Measurements from ENCODE around the gene MYZAP. TPM values are rescaled to one million over a fixed set of nuclear protein-coding genes. Genes with fewer than 3 reads are reported as not detected.

Gene MYZAP
- total RNA-seq, 1 donor from 2014 or later: not detected

DNA sequence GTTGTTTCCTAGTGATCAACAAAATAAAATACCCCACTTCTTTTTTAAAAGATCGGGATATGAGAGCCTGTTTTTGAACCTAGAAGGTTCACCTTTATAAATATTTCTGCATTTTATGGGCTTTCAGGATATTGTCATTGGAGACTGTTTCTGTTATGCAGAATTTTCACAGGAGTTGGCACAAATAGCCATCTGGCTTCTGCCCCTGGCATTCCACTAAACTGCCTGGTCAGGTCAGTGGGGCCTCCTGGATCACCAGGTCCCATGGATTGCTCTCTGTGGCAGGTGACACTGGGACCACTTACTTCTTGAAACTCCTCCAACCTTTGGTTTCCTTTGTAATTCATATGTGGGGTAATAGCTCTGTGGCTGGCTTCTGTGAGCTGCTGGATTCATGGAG, 89.3 kb downstream of the MYZAP start:
- no peaks in the 10 kb centered on the region for H3F3A ChIP-seq (ENCODE audit: low read depth)
- DNase-seq (ENCODE audit: low spot score): no peak
- no peaks in the 10 kb centered on the region for H3K9me3 Mint-ChIP-seq

GRCh38 chr15:57683481-57683880, 91.8 kb downstream of the MYZAP start:
- Mint-ChIP-seq H3K4me3 (no peak overlapping the region), H3K4me1 (peaks cover 4% of the 10 kb centered on the region), H3K9me3 (no peaks in the 10 kb centered on the region), H3K27ac (no peak overlapping the region), H3K27me3 (ENCODE audit: insufficient read depth, low read depth) (peaks cover 3% of the 10 kb centered on the region), H3K36me3 (no peaks in the 10 kb centered on the region)
- no peaks in the 10 kb centered on the region for H3K4me1 ChIP-seq
- no peak overlapping the region for H3K27ac ChIP-seq
- no peaks in the 10 kb centered on the region for H3K9me3 ChIP-seq (ENCODE audit: low read depth)
- no peaks in the 10 kb centered on the region for H3F3A ChIP-seq (ENCODE audit: low read depth)
- H2AFZ ChIP-seq (replicated peaks): no peak overlapping the region
- H3K9ac ChIP-seq: no peak overlapping the region
- no peak overlapping the region for H3K4me2 ChIP-seq
- H3K4me3 ChIP-seq: no peak overlapping the region
- H4K20me1 ChIP-seq (ENCODE audit: low read depth): no peaks in the 10 kb centered on the region
- H3K79me2 ChIP-seq (ENCODE audit: low read depth): no peaks in the 10 kb centered on the region
- no peak for DNase-seq (ENCODE audit: low spot score)
- H3K36me3 ChIP-seq: no peaks in the 10 kb centered on the region
- TF ChIP-seq EZH2 (IDR thresholded peaks at IDR 0.05): no peak
- TF ChIP-seq EZH2phosphoT487 (IDR thresholded peaks at IDR 0.05): no peak
- TF ChIP-seq, protein P1, sequence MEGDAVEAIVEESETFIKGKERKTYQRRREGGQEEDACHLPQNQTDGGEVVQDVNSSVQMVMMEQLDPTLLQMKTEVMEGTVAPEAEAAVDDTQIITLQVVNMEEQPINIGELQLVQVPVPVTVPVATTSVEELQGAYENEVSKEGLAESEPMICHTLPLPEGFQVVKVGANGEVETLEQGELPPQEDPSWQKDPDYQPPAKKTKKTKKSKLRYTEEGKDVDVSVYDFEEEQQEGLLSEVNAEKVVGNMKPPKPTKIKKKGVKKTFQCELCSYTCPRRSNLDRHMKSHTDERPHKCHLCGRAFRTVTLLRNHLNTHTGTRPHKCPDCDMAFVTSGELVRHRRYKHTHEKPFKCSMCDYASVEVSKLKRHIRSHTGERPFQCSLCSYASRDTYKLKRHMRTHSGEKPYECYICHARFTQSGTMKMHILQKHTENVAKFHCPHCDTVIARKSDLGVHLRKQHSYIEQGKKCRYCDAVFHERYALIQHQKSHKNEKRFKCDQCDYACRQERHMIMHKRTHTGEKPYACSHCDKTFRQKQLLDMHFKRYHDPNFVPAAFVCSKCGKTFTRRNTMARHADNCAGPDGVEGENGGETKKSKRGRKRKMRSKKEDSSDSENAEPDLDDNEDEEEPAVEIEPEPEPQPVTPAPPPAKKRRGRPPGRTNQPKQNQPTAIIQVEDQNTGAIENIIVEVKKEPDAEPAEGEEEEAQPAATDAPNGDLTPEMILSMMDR (IDR thresholded peaks at IDR 0.05): no peak
- H3K27me3 ChIP-seq: no peaks in the 10 kb centered on the region

More for the DNA sequence above, 89.3 kb downstream of the MYZAP start:
- Histone ChIP-seq H3K4me3 (no peak overlapping the region), H3K79me2 (ENCODE audit: low read depth) (no peaks in the 10 kb centered on the region), H4K20me1 (ENCODE audit: low read depth) (no peaks in the 10 kb centered on the region), H3K27ac (no peak overlapping the region), H3K36me3 (no peaks in the 10 kb centered on the region), H2AFZ (replicated peaks) (no peak overlapping the region), H3K27me3 (no peaks in the 10 kb centered on the region), H3K4me1 (no peaks in the 10 kb centered on the region), H3K9me3 (ENCODE audit: low read depth) (no peaks in the 10 kb centered on the region), H3K9ac (no peak overlapping the region), H3K4me2 (no peak overlapping the region)
- Mint-ChIP-seq H3K4me1 (peaks cover 4% of the 10 kb centered on the region), H3K36me3 (no peaks in the 10 kb centered on the region), H3K4me3 (no peak overlapping the region), H3K27ac (no peak overlapping the region), H3K27me3 (ENCODE audit: insufficient read depth, low read depth) (peaks cover 6% of the 10 kb centered on the region)
- TF ChIP-seq, protein P1 (IDR thresholded peaks at IDR 0.05): no peak
- TF ChIP-seq EZH2phosphoT487 (IDR thresholded peaks at IDR 0.05) (no peak), EZH2 (IDR thresholded peaks at IDR 0.05) (no peak)

- Histone ChIP-seq H3K27ac (no peak overlapping the region), H3K4me2 (no peak overlapping the region), H3K4me1 (no peaks in the 10 kb centered on the region), H4K20me1 (ENCODE audit: low read depth) (no peaks in the 10 kb centered on the region), H3K79me2 (ENCODE audit: low read depth) (no peaks in the 10 kb centered on the region), H3K4me3 (no peak overlapping the region), H3K9me3 (ENCODE audit: low read depth) (no peaks in the 10 kb centered on the region), H3K36me3 (no peaks in the 10 kb centered on the region), H3K27me3 (no peaks in the 10 kb centered on the region), H2AFZ (replicated peaks) (no peak overlapping the region), H3K9ac (no peak overlapping the region), H3F3A (ENCODE audit: low read depth) (peaks cover 3% of the 10 kb centered on the region)
- Mint-ChIP-seq H3K9me3 (no peaks in the 10 kb centered on the region), H3K4me3 (no peak overlapping the region), H3K36me3 (no peaks in the 10 kb centered on the region), H3K27me3 (ENCODE audit: insufficient read depth, low read depth) (no peaks in the 10 kb centered on the region), H3K27ac (peak overlapping the region; percentile 36), H3K4me1 (peaks cover 4% of the 10 kb centered on the region)
- TF ChIP-seq EZH2phosphoT487 (IDR thresholded peaks at IDR 0.05) (no peak), EZH2 (IDR thresholded peaks at IDR 0.05) (no peak)
- TF ChIP-seq, protein P1 (IDR thresholded peaks at IDR 0.05): no peak
- DNase-seq (ENCODE audit: low spot score): no peak
Measured at GRCh38 chr15:57684491-57685151, 92.9 kb downstream of the MYZAP start.

All from neural progenitor cell (in vitro differentiated cells).